GM21825 (cell line): ENCODE results near the gene CDC42EP1.

Experiments
- ATAC-seq: cut with Tn5 transposase; IDR thresholded peaks from one replicate; pipeline ENCODE4 v1.9.1; 2021; ENCODE audit warnings: mild to moderate bottlenecking, moderate library complexity; ENCODE audit not compliant: unreplicated experiment

The CDC42EP1 gene

GRCh38 chr22:37559521-37559900 is 769 bp upstream of the CDC42EP1 start:
- ATAC-seq: no peak

- ATAC-seq: no peak
Observed at GRCh38 chr22:37560608-37561211, 430 bp downstream of the CDC42EP1 start.

DNA sequence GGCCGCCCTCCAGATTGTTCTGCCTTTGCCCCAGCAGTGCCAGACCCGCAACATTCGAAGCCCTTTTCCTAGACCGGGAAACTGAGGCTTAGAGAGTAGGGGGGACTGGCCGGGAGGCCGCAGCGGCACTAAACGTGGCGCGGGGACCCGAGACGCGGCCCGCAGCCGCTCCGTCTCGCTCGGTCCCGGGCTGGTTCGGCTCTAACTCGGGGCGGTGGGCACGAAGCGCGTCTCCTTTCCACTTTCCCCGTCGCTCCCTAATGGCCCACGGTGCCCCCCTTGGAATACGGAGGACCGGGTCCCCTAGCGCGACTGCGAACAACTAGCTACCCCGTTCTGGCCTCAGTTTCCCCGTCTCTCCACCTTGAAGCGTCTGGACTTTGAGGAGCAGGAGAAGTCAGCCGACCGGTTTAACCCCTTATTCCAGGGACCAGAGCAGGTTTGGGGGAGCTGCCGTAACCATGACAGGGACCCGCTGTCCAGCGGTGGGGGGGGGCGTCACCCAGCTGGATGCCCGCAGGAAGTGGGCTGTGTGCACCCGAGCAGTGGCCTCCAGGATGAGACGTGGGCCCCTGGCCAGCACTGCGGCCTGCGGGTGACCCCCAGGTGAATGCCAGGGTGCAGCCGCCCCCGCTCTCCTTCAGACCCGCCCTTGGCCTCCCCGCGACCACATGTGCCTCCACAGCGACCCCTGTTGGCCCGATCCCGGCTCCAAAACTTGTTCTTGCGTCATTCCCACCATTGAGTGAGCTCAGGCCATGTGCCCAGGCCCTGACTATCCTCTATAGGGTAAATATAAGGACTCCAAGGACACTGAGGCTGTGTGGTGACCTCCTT is 1.1 kb downstream of the CDC42EP1 start:
- ATAC-seq: no peak

- ATAC-seq: no peak
Observed at GRCh38 chr22:37562049-37562875, 2.0 kb downstream of the CDC42EP1 start.

GRCh38 chr22:37563153-37564081 is 3.1 kb downstream of the CDC42EP1 start:
- ATAC-seq: no peak

DNA sequence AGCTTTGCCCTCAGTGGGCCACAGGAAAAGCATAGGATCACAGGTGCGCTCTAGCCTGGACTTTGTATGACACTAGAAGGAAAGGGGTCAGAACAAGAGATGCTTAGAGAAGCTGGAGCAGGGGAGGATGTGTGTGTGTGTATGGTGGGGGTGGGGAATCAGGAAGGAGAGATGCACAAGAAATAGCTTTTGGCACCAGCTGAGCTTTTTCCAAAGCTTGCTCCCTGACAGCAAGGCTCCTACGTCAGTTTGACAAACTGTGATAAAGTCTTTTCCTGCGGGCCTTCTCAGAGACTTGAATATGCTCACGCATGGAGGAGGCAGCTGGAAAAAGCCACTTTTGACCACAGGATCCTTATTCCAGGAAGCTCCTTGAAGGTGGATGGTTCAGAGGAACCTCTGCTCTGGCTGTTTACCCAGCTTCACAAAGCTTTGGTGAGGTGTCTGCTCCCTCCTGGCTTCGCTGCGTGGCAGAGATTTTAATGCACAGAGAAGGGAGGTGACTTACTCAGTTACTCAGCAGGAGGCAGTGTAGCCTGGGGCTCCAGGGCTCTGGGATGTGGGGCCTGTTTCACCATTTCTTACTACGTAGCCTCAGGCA is 3.9 kb downstream of the CDC42EP1 start:
- ATAC-seq: no peak

- ATAC-seq: no peak
Observed at GRCh38 chr22:37565830-37566229, 5.5 kb downstream of the CDC42EP1 start.

GRCh38 chr22:37566329-37566837 is 6.1 kb downstream of the CDC42EP1 start:
- no peak for ATAC-seq

- ATAC-seq: peak; percentile 74
Observed at GRCh38 chr22:37566903-37567798, 6.9 kb downstream of the CDC42EP1 start.

DNA sequence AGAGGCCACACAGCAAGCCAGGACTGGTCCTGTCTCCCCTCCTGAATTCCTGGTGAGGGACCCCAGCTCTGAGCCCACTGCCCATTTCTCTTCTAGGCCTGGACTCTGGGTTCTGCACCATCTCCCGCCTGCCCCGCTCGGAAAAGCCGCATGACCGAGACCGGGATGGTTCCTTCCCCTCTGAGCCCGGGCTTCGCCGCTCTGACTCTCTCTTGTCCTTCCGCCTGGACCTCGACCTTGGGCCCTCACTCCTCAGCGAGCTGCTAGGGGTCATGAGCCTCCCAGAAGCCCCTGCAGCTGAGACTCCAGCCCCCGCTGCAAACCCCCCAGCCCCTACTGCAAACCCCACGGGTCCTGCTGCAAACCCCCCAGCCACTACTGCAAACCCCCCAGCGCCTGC is 7.7 kb downstream of the CDC42EP1 start:
- no peak for ATAC-seq

DNA sequence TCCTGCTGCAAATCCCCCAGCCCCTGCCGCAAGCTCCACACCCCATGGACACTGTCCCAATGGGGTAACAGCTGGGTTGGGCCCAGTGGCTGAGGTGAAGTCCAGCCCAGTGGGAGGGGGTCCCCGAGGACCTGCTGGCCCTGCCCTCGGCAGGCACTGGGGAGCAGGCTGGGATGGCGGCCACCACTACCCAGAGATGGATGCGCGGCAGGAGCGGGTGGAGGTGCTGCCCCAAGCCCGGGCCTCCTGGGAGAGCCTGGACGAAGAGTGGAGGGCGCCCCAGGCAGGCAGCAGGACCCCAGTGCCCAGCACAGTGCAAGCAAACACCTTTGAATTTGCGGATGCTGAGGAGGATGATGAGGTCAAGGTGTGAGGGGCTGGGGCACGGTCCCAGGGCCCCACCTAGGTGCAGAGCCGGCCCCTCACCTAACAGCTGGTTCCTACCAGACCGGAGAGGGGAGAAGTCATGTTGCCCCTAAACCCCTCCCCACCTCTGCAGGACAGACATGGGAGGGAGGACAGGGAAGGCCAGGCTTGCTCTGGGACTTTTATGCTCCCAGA is 8.2 kb downstream of the CDC42EP1 start:
- no peak for ATAC-seq

- ATAC-seq: no peak
Observed at GRCh38 chr22:37569009-37569920, 9.0 kb downstream of the CDC42EP1 start.

GRCh38 chr22:37569921-37570660 is 9.8 kb downstream of the CDC42EP1 start:
- ATAC-seq: no peak

DNA sequence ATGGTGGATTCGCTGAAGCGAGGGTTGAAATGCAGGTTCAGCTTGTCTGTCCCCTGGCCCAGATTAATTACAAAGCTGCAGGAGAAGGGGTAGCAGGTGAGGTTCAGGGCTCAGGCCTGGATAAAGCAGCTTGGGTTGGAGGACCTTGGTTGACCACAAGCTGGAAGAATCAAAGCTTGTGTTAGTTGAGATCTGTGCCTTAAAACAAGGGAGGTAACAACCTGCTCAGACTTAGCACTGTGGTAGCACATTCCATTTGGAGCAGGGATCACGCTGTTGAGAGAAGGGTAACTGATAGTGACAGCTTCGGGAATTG is 10.3 kb downstream of the CDC42EP1 start:
- no peak for ATAC-seq

DNA sequence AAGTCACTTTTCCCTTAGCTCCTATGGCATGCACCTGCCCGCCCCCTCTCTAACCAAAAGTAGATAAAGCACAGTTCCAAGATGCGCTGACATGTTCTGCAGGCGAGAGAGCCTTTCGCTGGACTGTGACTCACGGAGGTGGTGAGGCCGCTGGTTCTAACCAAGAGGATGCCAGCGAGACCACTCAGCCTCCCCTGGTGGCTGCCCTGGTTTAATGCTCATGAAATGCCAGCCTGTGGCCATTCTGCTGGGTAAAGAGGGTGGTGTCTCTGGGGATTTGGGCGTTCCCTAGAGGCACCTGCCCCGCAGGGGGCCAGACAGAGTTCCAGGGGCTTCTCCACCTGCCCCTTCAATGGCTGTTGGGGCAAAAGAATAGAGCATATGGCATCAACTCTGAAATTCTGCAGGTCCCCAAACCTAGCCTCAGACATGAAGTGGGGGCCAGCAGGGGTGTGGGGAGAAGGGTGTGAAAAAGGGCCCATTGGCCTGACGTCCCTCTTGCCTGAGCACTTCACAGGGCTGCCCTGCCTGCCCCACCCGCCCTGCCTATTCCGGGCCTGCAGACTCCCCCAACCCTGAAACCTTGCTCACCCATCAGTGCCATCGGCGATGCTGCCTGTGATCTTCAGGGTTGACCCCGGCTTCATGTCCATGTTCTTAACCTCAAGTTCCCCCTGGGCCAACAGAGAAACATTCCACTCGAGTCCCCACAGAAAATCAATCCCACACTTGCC is 11.1 kb downstream of the CDC42EP1 start:
- no peak for ATAC-seq

- ATAC-seq: no peak
Observed at GRCh38 chr22:37571992-37572373, 11.7 kb downstream of the CDC42EP1 start.
